Measurements from ENCODE around the gene GRK2.

- TF ChIP-seq EZH2 (conservative IDR thresholded peaks at IDR 0.05; ENCODE audit: low read depth, low read length): no peak
- TF ChIP-seq CBFB (CRISPR knock-in tag; IDR thresholded peaks at IDR 0.05): no peak
Measured at GRCh38 chr11:67285541-67286498, 19.5 kb downstream of the GRK2 start.

Data from HepG2 (cell line).